Measurements from ENCODE around the gene ITFG2. TPM values are rescaled to one million over a fixed set of nuclear protein-coding genes. Genes with fewer than 3 reads are reported as not detected.

Gene ITFG2
- total and polyA plus RNA-seq, 9 of the 15 experiments (the other 6 are each of a cell fraction or from before 2014, with no cell fraction given) = 15.0 to 22.8 (median 19.4) TPM

DNA sequence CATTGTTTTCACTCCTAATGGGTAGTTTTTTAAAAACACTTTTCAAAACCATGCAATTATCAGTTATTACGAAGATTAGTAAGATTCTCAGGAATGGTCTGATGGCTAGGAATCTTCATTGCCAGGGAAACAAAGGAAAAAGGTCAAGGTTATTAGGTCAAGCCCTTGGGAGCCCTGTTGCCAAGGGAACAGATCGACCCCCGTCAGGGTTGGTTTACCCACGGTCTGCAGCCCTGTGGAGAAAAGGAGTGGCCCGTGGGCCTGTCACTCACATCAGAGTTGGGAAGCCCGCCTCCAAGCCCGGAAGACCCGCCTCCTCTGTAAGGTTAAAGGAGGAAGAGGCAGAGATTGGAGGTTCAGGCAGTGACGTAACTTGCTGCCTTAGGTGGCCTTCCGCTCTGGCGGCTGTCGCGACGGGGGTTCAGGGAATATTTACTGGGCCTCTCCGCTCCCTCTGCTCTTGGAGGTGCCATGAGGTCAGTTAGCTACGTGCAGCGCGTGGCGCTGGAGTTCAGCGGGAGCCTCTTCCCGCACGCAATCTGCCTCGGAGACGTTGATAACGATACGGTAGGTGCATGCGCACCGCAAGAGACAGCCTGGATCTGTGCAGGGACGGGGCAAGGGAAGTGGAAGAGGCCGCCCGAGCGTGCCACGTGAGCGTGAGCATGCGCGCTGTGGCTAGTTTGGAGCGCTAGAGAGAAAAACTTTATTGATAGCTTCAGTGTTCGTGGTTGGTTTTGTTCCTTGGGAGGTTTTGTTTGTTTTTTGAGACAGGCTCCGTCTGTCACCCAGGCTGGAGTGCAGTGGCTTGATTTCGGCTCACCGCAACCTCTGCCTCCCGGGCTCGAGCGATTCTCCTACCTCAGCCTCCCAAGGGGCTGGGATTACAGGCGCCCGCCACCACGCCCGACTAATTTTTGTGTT lies at the start of gene ITFG2 (continued):
- TF ChIP-seq SP2 (IDR thresholded peaks at IDR 0.05; ENCODE audit: extremely low read depth, low read depth, low read length, poor library complexity, severe bottlenecking) (peak; percentile 67), CSDE1 (IDR thresholded peaks at IDR 0.05) (peak in 1 of 2 experiments; percentile 77; a peak in 1 of 4 replicates), ETV5 (CRISPR knock-in tag; IDR thresholded peaks at IDR 0.05; ENCODE audit: low read depth) (peak; percentile 75), RBM25 (IDR thresholded peaks at IDR 0.05; ENCODE audit: low read depth, low read length, severe bottlenecking) (peak; percentile 49), PHB2 (IDR thresholded peaks at IDR 0.05; ENCODE audit: low read depth) (no peak), KDM1A (IDR thresholded peaks at IDR 0.05) (peak; percentile 64 to 74), NEUROD1 (IDR thresholded peaks at IDR 0.05; ENCODE audit: borderline replicate concordance, low read depth, low read length, partially characterized antibody) (peak; percentile 64), MEIS2 (IDR thresholded peaks at IDR 0.05; ENCODE audit: partially characterized antibody) (peak; percentile 65), ZNF174 (CRISPR knock-in tag; IDR thresholded peaks at IDR 0.05) (no peak), ZNF232 (CRISPR knock-in tag; IDR thresholded peaks at IDR 0.05) (0 out of 2 replicates have a peak, but pooled peaks have one; percentile 13), RAD51 (IDR thresholded peaks at IDR 0.05; ENCODE audit: borderline replicate concordance, low read depth) (peak; percentile 66; the same call in 1 of the 2 replicates), ZNF253 (CRISPR knock-in tag; conservative IDR thresholded peaks at IDR 0.05) (no peak), PML (IDR thresholded peaks at IDR 0.05; ENCODE audit: low read length) (peak; percentile 81), PHF8 (IDR thresholded peaks at IDR 0.05; ENCODE audit: borderline replicate concordance, low read length) (peak; percentile 100)
- TF ChIP-seq, protein P1, sequence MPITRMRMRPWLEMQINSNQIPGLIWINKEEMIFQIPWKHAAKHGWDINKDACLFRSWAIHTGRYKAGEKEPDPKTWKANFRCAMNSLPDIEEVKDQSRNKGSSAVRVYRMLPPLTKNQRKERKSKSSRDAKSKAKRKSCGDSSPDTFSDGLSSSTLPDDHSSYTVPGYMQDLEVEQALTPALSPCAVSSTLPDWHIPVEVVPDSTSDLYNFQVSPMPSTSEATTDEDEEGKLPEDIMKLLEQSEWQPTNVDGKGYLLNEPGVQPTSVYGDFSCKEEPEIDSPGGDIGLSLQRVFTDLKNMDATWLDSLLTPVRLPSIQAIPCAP (CRISPR knock-in tag; IDR thresholded peaks at IDR 0.05; ENCODE audit: borderline replicate concordance) = no peak
- TF ChIP-seq, protein P2, sequence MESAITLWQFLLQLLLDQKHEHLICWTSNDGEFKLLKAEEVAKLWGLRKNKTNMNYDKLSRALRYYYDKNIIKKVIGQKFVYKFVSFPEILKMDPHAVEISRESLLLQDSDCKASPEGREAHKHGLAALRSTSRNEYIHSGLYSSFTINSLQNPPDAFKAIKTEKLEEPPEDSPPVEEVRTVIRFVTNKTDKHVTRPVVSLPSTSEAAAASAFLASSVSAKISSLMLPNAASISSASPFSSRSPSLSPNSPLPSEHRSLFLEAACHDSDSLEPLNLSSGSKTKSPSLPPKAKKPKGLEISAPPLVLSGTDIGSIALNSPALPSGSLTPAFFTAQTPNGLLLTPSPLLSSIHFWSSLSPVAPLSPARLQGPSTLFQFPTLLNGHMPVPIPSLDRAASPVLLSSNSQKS (CRISPR knock-in tag; IDR thresholded peaks at IDR 0.05) = no peak
- TF ChIP-seq, protein P3, sequence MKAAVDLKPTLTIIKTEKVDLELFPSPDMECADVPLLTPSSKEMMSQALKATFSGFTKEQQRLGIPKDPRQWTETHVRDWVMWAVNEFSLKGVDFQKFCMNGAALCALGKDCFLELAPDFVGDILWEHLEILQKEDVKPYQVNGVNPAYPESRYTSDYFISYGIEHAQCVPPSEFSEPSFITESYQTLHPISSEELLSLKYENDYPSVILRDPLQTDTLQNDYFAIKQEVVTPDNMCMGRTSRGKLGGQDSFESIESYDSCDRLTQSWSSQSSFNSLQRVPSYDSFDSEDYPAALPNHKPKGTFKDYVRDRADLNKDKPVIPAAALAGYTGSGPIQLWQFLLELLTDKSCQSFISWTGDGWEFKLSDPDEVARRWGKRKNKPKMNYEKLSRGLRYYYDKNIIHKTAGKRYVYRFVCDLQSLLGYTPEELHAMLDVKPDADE (conservative IDR thresholded peaks at IDR 0.05; ENCODE audit: control insufficient read depth, low read depth, low read length) = peak; percentile 78; the same call in 1 of the 2 replicates
- TF ChIP-seq, protein P4, sequence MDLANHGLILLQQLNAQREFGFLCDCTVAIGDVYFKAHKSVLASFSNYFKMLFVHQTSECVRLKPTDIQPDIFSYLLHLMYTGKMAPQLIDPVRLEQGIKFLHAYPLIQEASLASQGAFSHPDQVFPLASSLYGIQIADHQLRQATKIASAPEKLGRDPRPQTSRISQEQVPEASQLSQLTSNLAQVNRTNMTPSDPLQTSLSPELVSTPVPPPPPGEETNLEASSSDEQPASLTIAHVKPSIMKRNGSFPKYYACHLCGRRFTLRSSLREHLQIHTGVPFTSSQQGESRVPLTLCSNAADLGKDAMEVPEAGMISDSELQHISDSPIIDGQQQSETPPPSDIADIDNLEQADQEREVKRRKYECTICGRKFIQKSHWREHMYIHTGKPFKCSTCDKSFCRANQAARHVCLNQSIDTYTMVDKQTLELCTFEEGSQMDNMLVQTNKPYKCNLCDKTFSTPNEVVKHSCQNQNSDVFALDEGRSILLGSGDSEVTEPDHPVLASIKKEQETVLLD (IDR thresholded peaks at IDR 0.05) = peak; percentile 94
- TF ChIP-seq, protein P5, sequence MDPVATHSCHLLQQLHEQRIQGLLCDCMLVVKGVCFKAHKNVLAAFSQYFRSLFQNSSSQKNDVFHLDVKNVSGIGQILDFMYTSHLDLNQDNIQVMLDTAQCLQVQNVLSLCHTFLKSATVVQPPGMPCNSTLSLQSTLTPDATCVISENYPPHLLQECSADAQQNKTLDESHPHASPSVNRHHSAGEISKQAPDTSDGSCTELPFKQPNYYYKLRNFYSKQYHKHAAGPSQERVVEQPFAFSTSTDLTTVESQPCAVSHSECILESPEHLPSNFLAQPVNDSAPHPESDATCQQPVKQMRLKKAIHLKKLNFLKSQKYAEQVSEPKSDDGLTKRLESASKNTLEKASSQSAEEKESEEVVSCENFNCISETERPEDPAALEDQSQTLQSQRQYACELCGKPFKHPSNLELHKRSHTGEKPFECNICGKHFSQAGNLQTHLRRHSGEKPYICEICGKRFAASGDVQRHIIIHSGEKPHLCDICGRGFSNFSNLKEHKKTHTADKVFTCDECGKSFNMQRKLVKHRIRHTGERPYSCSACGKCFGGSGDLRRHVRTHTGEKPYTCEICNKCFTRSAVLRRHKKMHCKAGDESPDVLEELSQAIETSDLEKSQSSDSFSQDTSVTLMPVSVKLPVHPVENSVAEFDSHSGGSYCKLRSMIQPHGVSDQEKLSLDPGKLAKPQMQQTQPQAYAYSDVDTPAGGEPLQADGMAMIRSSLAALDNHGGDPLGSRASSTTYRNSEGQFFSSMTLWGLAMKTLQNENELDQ (CRISPR knock-in tag; IDR thresholded peaks at IDR 0.05; ENCODE audit: borderline replicate concordance) = 0 out of 2 replicates have a peak, but pooled peaks have one; percentile 56

All from K562 (cell line).